SIG-M5 (cell line): ENCODE results near the gene VCAM1.
"Not testable (repeated sequence)": the region's sequence is repeated elsewhere in the genome, so short reads cannot be mapped to it uniquely, and the experiment has no call there.

ENCODE experiments used
- DNase-seq: peaks from one replicate; lab custom pipeline; 2025; lab: John Stamatoyannopoulos, UW

VCAM1 gene, protein sequence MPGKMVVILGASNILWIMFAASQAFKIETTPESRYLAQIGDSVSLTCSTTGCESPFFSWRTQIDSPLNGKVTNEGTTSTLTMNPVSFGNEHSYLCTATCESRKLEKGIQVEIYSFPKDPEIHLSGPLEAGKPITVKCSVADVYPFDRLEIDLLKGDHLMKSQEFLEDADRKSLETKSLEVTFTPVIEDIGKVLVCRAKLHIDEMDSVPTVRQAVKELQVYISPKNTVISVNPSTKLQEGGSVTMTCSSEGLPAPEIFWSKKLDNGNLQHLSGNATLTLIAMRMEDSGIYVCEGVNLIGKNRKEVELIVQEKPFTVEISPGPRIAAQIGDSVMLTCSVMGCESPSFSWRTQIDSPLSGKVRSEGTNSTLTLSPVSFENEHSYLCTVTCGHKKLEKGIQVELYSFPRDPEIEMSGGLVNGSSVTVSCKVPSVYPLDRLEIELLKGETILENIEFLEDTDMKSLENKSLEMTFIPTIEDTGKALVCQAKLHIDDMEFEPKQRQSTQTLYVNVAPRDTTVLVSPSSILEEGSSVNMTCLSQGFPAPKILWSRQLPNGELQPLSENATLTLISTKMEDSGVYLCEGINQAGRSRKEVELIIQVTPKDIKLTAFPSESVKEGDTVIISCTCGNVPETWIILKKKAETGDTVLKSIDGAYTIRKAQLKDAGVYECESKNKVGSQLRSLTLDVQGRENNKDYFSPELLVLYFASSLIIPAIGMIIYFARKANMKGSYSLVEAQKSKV

DNA sequence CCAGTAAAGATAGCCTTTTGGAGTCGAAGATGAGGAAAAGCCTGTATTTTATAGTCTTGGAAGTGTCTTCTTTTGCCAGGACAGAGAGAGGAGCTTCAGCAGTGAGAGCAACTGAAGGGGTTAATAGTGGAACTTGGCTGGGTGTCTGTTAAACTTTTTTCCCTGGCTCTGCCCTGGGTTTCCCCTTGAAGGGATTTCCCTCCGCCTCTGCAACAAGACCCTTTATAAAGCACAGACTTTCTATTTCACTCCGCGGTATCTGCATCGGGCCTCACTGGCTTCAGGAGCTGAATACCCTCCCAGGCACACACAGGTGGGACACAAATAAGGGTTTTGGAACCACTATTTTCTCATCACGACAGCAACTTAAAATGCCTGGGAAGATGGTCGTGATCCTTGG is at the start of gene VCAM1:
Gene VCAM1 (plus strand): TSS at position 253 of the 400 bp plus-strand sequence. CDS start 119 bp downstream, at position 372.
- DNase-seq = no peak

DNA sequence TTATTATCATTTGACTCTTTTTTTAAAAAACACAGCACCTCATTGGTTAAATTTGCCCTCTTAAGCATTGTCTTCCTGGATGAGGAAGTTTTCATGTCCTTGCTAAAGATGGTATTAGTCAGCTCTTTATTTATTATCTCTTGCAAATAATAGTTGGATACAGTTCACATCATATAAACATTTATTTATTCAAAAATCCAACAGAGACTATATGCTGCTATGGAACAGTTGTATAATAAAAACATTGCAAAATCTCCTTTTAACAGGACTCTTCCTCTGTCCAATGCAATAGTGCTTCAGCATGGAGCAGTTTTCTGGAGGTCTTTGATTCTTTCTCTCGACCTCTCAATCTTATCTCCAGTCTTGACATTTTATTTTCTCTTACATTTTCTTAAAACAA is 49.5 kb upstream of the VCAM1 start:
- no peak for DNase-seq

DNA sequence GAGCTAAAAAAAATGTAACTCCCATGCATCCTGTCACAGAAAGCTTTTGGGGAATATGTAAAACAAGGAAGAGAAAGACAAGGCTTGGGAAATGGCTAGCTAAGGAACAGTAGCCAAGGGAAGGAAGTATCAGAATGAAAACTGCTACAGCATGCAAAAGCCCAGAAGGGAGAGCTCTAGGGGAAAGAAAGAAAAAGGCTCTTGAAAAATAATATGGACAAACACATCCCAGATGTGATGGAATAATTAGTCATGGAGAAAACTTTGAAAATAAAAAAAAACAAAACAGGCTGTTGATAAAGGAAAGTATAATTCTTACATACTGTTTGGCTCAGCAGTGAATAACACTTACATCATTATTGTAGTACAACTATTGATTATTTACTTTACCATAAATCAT is 47.9 kb upstream of the VCAM1 start:
- DNase-seq = no peak

DNA sequence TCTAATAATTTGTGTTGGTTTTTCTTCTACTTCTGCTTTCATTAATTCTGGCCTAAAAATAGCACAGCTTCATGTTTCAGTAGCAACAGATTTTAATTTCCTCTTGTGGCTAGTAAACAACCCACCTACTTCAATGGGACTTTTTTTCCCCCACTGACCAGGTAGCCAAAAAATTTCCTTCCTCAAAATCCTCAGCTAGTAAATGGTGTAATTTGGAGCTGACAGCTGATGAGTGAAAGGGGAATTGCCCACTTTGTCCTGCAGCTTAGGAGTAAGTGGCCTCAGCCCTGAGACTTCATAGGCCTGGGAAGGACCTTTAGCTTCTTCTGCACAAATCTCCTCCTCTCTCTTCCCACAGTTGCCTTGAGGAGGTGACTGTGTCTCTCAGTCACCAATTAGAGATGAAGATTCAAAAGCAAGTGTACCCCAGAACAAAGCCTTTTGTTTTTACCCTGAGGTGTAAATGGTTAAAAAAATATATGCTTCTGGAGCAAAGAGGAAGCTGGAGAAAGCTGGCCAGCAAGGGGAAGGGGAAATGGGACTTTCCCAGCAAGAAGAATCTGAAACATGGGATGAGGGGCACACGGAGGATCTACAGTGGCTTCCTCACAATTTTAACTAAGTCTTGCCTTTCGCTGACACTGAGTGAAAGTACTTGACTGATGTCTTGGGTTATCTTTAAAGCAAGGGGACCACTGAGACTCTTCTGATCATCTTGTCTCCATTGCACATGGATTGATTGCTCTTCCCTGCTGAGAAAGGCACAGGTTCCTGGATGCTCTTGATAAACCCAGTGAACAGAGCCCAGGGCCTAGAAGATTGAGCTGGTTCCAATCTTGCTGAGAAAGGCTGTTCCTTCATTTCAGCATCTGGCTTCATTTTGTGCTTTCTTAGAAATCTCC is 35.8 kb upstream of the VCAM1 start:
- DNase-seq = no peak

DNA sequence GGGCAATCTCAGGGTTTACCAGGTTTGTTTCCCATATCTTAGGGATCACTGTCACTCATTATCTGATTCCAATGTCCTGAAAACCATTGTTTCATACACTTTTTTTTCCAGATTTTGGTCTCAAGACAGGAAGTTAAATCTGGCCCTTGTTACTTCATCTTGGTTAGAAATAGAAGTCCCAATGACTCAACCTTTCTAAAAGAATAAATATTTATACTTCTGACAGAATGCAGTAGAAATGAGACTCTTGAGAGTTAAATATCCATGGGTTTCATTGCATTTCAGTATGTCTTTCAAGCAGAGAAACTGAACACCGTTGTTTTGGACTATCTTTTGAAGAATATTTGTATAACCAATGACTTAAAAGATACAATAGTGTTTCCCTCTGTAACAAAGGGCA is 19.8 kb upstream of the VCAM1 start:
- no peak for DNase-seq

DNA sequence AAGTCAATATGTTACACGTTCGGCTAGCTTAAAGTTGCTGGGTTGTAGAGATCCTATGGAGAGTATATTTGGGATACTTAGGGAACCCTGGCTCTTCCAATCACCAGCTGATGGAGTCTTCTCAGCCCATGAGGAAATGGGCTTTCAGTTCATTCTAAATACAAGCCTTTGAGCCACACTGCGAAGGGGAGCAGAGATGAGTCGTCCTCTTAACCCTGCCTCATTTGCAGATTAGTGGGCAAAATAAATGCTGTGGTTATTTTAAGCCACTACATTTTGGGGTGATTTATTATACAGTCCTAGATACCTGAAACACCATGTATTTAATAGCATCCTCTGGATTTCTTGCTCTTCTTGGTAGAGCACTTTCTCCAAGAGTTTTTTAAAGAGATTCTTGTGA is 19.0 kb upstream of the VCAM1 start:
- no peak for DNase-seq

DNA sequence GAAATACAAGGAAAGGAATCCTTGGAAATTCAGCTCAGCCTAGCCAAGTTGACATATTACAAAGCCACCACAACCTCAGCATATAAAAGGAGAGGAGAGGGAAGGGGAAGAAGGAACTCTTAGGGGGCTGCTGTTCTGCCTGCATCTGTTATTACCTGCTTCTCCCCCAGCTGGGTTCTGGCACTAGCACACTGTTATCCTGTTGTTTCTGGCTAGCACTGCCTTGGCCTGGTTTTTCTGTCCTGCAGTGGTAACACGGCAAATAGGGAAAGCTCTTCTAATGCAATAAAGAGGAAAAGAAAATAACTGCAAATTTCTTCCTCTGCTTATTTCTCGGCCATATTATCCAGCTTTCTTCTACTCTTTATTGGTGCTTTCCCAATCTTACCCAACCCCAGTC is 16.5 kb upstream of the VCAM1 start:
- no peak for DNase-seq

DNA sequence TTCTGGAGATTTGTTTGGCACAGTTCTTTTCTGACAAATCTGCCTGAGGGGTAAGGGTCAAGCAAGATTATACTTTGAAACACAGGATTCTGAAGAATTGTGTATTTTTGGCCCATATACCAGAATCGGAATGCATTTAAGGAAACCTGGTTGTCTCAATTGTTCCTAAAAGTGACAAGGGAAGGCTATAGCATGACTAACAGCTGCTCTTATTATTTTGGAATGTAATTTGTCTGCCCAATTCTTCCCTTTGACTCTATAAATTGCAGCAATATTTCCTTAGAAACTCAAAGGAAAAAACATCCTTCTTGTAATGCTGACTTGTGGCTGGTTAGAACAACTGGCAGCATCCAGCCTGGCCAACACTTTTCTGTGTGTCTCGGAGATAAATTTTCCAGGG is 15.8 kb upstream of the VCAM1 start:
- no peak for DNase-seq

DNA sequence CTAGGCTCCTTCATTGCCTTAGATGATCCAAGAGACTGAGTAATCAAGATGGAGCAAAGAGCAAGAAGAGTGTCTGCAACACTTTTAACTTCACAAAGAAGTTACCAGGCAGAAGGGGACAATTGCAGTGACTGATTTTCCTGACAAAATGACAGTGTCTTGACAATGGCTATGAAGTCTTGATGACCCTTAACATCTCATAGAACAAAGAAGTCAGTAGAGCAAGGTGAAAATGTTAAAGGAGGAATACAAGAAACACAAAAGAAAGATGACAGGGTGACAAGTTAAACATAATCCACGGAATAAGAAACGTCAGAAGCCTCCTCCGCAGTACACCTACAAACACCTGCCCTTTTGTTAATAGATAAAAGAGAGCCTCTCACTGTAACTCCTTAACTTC is 15.1 kb upstream of the VCAM1 start:
- DNase-seq = no peak

DNA sequence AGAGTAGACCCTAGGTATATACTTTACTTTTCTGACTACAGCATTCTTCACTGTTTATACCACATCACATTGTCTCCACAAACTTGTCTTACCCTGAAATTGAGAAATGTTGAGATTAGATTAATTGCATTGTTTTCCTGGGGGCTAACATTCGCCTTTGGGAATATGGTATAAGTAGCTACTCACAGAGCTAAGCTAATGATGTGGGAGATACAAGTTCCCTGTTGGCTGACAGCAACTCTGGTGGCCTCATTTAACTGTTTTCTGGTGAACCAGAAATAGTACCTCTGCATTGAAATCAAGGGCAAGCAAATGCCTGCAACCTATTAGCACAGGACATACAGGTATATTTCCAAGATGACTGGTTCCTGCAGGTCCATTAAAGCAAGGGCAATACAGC is 13.2 kb upstream of the VCAM1 start:
- no peak for DNase-seq

DNA sequence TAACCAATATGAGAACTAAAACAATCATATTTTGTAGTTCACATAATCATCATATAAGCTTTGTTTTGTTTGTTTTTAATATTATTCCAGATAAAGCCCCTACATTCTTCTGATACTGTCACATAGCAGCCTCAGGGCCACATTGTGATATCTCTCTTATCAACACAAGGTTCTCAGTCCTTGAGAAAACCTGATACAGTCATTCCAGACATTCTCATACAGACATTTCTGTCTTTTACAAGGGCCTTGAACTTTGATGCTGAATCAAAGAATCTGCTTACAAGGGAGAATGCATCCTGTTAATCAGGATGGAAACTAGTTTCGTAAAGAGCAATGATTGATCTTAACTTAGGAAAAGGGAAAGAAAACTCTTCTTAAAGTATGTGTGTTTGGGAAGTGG is 12.7 kb upstream of the VCAM1 start:
- no peak for DNase-seq

DNA sequence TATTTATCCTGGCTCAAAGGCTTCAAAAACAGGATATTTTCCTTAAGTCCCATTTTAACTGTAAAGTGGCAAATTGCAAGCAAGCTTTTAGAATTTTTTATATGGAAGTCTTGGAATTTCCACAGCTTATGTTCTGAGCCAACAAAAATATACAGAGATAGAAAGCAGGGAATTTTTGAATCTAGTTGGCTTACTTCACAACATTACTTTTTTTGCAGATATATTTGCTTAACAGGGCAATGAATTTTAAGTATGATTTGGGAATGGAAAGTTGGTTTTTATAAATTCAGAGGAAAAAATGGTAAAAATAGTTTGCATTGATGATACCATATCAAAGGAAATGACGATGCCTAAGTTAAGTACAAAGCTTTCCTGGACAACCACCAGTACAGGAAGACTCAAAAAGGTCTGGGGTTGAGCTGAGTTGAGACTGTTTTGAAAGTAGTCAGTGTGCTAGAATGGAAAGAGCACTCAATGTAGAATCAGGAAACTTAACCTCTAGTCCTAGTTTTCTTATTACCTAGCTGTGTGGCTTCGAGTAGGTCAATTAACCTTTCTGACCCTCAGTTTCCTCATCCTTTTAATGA is 11.0 kb upstream of the VCAM1 start:
- no peak for DNase-seq

DNA sequence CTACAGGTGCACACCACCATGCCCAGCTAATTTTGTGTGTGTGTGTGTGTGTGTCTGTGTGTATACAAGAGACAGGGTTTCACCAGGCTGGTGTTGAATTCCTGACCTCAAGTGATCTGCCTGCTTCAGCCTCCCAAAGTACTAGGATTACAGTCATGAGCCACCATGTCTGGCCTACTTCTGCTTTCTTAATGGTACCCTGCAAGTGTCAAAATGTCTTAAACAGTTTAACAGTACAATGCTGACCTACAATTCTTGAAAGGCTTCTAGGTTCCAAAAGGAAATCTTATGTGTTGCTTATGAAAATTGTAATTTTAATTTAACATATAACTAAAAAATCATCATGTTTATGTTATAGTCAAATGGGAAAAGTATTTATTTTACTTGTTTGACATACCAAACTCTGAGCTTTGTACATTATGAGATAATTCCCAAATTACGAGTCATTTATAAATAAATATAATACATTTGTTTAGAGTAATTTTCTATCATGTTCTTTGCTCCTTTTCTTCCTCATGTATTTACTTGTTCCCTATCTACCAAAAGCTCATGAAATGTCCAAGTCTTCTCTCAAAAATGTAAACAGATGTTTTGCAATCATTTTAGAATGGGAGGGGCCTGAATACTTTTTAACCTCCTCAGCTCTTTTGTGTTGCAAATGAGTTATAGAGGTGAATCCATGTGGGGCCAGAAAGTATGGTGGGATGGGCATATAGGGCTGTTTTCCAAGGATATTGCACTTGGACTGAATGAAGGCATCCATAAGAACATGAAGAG is 8.4 kb upstream of the VCAM1 start:
- no peak for DNase-seq

DNA sequence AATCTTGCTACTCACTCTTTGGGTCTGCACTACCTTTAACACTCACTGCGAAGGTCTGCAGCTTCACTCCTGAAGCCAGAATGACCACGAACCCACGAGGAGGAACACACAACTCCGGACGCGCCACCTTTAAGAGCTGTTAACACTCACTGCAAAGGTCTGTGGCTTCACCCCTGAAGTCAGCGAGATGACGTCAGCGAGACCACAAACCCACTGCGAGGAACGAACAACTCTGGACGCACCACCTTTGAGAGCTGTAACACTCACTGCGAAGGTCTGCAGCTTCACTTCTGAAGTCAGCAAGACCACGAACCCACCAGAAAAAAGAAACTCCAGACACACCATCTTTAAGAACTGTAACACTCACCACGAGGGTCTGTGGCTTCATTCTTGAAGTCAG is 6.5 kb upstream of the VCAM1 start:
- DNase-seq = not testable (repeated sequence)

DNA sequence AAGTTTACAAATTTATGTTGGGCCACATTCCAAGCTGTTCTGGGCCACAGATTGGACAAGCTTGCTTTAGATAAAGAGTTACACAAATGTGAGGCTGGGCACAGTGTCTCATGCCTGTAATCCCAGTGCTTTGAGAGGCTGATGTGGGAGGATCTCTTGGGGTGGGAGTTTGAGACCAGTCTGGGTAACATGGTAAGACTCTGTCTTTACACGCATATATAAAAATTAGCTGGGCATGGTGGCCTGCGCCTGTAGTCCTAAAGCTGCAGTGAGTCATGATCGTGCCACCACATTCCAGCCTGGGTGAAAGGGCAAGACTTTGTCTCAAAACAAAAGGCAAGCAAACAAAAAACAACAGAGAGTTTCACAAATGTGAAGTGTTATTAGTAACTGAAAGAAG is 5.9 kb upstream of the VCAM1 start:
- no peak for DNase-seq

DNA sequence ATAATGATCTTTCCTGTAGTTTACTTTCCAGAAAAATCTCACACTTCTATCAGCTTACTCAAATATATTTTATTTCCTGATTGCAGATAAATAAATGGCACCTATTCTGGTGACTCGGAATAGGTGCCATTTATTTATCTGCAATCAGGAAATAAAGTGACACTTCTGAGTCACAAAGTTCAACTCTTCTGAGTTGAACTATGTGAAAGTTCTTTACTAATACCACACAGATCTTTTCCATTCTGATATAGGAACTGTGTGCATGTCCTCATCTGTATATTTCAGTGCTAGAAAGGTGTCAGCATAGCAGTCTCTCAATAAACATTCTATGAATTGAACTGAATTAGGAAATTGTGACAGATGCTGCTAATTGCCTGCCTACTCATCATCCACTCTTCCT is 4.9 kb upstream of the VCAM1 start:
- no peak for DNase-seq

DNA sequence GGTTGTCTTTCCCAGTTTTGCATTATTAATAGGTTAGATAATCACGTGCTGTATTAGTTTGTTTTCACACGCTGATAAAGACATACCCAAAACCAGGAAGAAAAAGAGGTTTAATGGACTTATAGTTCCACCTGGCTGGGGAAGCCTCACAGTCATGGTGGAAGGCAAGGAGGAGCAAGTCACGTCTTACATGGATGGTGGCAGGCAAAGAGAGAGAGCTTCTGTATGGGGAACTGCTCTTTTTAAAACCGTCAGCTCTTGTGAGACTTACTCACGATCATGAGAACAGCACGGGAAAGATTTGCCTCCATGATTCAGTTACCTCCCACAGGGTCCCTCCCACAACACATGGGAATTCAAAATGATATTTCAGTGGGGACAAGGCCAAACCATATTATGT is 2.3 kb upstream of the VCAM1 start:
- DNase-seq = no peak

DNA sequence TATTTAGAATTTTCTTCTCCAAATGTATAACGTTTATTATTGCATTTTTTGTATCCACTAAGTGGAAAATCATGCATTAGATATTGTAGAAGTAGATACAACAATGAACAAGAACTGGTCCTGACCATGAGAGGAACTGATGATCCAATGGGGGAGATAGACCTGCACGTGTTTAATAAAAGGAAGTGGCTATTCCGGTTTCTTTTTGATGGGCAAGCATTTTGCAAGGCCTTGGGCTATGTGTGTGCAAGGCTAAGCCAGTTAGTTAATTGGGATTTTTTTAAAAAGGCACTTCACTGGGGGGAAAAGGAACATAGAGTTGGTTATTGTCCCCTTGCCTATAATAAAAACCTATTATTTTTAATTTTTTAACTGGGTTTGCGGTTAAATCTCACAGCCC is 961 bp upstream of the VCAM1 start:
- no peak for DNase-seq

DNA sequence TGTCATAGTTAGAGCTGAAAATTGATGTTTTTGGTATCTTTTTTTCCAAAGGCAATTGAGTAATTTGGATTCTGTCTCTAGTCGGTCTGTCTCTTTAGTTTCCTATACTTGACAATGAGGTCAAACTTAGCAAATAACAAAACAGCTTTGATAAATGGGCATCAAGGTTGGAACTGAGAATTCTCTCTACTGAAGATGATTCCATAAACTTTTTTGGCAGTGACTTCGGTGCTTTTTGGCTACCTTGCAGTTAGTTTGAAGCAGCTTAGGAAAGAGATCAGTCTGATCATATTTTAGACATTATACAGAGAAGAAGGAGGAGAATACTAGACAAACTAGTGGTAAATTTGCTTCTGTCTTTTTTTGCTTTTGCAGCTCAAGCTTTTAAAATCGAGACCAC is 559 bp downstream of the VCAM1 start:
- DNase-seq = no peak

DNA sequence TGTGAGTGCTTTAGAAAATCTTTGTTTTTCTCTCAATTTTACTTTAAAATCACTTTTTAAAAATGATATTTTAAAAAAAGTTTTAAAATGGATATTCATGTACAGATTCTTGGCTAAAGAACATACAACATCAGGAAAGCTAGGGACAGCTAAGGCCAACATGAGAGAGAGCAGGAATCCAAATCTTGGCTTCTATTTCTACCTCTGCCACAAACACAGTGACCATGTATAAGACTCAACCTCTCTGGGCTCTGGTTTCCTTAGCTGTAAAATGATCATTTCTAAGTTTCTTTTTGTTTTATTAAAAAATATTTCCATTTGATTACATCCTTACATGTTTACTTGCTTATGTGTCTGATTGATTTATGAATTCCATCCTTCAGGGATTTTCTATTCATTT is 1.2 kb downstream of the VCAM1 start:
- no peak for DNase-seq

DNA sequence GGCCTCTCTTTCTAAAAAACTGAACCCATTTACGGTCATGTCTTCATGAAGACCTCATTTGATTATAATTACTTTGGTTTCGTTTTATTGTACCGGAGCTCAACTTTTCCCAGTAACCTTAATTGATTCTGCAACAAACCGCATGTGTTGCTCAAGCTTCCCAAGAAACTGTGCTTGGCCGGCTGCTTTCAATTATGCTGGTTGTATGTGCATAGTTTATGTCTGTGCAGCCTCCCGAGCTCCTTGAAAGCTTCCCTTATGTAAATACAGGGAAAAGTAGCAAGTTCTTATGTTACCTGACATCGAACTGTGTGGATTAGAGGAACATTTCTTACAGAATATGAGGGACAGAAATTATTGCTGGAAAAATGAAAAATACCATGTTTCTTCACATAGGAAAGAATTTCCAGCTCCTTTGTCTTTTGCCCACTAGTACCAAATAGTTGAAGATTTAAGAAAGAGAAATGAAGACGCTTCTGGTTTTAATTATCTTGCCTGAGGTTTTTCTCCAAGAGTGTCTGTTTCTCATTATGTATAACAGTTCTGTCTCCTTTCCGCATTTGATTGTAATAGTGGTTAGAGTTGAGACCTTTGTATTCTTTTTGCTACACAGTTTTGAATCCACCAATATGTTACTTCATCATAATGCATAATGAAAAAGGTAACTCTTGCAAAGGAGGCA is 2.1 kb downstream of the VCAM1 start:
- DNase-seq = no peak
